Tibial nerve (tissue), 3 donors: Measurements from ENCODE around the gene CNTNAP5.

ENCODE experiments used
- POLR2A ChIP-seq, 2 donors: fragments of 450-650 bp; IDR thresholded peaks; one replicate each; pipeline ENCODE4 v1.6.1; 2017; ENCODE audit warnings: antibody characterized with exemption in 2 of 2, mild to moderate bottlenecking in 2 of 2, moderate library complexity in 2 of 2
- TF ChIP-seq, protein P1 (sequence below), 5 experiments: fragments of 200-600 bp in 3 of 5; fragments of 450-650 bp in 2 of 5; sonication (generic) in 3 of 5; IDR thresholded peaks; one replicate each; pipeline ENCODE4 v1.5.1; 2016 to 2019; ENCODE audit warnings: antibody characterized with exemption in 5 of 5, mild to moderate bottlenecking in 3 of 5, moderate library complexity in 2 of 5

DNA sequence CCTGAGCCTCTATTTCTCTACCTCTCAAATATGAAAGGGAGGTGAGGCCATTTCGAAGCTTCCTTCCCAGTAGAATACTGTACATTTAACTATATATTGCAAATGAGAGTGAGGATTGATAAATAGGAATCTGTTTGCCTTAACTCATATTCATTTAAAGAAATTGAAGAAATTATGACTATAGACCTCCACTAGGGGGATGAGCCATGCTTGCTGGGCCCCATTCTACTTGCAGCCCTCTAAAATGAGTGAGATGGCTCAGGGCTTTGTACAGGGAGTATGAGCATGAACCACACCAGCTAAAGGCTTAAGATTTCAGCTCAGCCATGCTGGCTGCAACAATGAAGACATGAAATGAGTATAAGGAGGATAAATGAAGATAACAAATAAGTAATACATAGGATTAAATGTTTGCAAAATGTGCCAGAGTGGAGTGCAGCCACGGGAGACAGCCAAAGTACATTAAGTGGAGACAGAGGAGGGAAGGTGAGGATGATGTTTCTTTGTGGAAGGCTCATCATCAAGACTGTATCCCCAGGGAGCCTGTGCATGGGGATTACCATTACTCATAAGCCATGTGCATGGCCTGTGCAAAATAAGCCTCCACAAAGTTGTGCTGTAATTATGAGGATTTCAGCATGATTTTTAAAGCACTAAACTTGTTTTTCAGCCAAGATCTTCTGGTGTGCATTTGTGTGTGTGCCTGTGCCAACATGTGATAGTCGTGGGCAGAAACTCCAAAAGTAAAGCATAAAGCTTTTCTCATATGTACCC is 300.8 kb downstream of the CNTNAP5 start:
- TF ChIP-seq, protein P1, sequence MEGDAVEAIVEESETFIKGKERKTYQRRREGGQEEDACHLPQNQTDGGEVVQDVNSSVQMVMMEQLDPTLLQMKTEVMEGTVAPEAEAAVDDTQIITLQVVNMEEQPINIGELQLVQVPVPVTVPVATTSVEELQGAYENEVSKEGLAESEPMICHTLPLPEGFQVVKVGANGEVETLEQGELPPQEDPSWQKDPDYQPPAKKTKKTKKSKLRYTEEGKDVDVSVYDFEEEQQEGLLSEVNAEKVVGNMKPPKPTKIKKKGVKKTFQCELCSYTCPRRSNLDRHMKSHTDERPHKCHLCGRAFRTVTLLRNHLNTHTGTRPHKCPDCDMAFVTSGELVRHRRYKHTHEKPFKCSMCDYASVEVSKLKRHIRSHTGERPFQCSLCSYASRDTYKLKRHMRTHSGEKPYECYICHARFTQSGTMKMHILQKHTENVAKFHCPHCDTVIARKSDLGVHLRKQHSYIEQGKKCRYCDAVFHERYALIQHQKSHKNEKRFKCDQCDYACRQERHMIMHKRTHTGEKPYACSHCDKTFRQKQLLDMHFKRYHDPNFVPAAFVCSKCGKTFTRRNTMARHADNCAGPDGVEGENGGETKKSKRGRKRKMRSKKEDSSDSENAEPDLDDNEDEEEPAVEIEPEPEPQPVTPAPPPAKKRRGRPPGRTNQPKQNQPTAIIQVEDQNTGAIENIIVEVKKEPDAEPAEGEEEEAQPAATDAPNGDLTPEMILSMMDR (IDR thresholded peaks at IDR 0.05): no peak
- no peak for TF ChIP-seq POLR2A (IDR thresholded peaks at IDR 0.05)
